ENCODE measurements around the gene CDH23. TPM values are rescaled to one million over a fixed set of nuclear protein-coding genes. Genes with fewer than 3 reads are reported as not detected.

Gene CDH23
- total and polyA plus RNA-seq, 10 of the 15 experiments (the other 5 are each of a cell fraction or from before 2014, with no cell fraction given) = 0.09 to 0.40 (median 0.15) TPM; not detected in 1

DNA sequence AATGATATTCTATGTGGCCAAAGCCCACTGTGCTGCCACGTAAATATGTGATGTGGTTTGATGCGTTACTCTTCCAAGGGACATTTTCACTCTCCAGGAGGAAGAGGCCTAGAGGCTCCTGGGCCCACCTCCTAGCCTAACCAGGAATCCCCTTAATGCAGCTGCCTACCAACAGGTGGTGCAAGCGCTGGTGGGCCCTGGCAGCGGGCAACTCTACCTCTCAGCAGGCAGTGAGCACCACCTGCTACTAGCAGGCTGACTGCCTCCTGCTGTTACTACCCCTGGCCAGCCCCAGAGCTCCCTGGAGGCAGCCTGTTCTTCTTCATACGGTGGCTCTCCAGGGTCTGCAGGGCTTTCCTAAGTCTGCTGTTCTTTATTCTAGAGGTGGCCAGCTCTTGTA lies 62.8 kb downstream of the CDH23 start:
- WGBS (ENCODE audit: insufficient coverage, insufficient replicate concordance, low lambda C conversion rate, missing lambda C conversion rate) = 55% methylated on average over 5 of the region's 5 CpGs
- H2AFZ ChIP-seq (ENCODE audit: control insufficient read depth, low read depth, low read length) = no peak overlapping the region
- in situ Hi-C loops (cut with MboI) = no loop called here
- no peaks in the 10 kb centered on the region for H3K4me1 ChIP-seq (ENCODE audit: control insufficient read depth, insufficient read depth, low read length)
- no peaks in the 10 kb centered on the region for H3K9me3 ChIP-seq (replicated peaks; ENCODE audit: control insufficient read depth, insufficient read depth, low read length)
- no peak for TF ChIP-seq FOXM1 (IDR thresholded peaks at IDR 0.05; ENCODE audit: low read depth, low read length)
- TF ChIP-seq, protein P1, sequence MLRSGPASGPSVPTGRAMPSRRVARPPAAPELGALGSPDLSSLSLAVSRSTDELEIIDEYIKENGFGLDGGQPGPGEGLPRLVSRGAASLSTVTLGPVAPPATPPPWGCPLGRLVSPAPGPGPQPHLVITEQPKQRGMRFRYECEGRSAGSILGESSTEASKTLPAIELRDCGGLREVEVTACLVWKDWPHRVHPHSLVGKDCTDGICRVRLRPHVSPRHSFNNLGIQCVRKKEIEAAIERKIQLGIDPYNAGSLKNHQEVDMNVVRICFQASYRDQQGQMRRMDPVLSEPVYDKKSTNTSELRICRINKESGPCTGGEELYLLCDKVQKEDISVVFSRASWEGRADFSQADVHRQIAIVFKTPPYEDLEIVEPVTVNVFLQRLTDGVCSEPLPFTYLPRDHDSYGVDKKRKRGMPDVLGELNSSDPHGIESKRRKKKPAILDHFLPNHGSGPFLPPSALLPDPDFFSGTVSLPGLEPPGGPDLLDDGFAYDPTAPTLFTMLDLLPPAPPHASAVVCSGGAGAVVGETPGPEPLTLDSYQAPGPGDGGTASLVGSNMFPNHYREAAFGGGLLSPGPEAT (IDR thresholded peaks at IDR 0.05; ENCODE audit: low read depth) = no peak
- no peak for TF ChIP-seq CBFB (IDR thresholded peaks at IDR 0.05; ENCODE audit: low read depth)
- TF ChIP-seq EGR1 (IDR thresholded peaks at IDR 0.05; ENCODE audit: borderline replicate concordance in 1 of 2, low read depth in 2 of 2, low read length in 2 of 2) = no peak
- no peak for TF ChIP-seq STAT1 (conservative IDR thresholded peaks at IDR 0.05)
- no peak for TF ChIP-seq SMAD5 (IDR thresholded peaks at IDR 0.05; ENCODE audit: low read depth)
- no peak for TF ChIP-seq KDM1A (IDR thresholded peaks at IDR 0.05; ENCODE audit: borderline replicate concordance)
- no peak for TF ChIP-seq HCFC1 (IDR thresholded peaks at IDR 0.05; ENCODE audit: low read length)
- TF ChIP-seq NFYA (IDR thresholded peaks at IDR 0.05; ENCODE audit: borderline replicate concordance, low read depth, low read length) = no peak
- TF ChIP-seq SPI1 (IDR thresholded peaks at IDR 0.05; ENCODE audit: borderline replicate concordance, insufficient read depth, low read depth, low read length) = no peak
- H3K36me3 ChIP-seq (ENCODE audit: control insufficient read depth in 2 of 2, insufficient read depth in 2 of 2, low read length in 1 of 2) = no peaks in the 10 kb centered on the region
- FAIRE-seq (no peak), ATAC-seq (no peak), DNase-seq (ENCODE audit: low read depth, low spot score) (no peak)
- H3K79me2 ChIP-seq (ENCODE audit: control insufficient read depth, insufficient read depth, low read length) = no peaks in the 10 kb centered on the region
- H3K9ac ChIP-seq (ENCODE audit: control insufficient read depth, insufficient read depth, low read length) = no peak overlapping the region
- no TSS peak for BruUV-seq (replicated peaks)
- H4K20me1 ChIP-seq (ENCODE audit: control insufficient read depth, insufficient read depth) = no peaks in the 10 kb centered on the region
- H3K27ac ChIP-seq (ENCODE audit: control insufficient read depth, insufficient read depth) = no peak overlapping the region
- POLR2A ChIA-PET = no interaction called here
- H3K27me3 ChIP-seq (replicated peaks in 1 of 2; ENCODE audit: control insufficient read depth in 2 of 2, insufficient read depth in 2 of 2, low read length in 1 of 2) = peaks cover 0 to 3% of the 10 kb centered on the region in 2 experiments; a peak in 2 of 4 replicates
- no peak overlapping the region for H3K4me3 ChIP-seq
- SMC1A ChIA-PET (ENCODE audit: uncharacterized antibody, unreplicated experiment) = interaction anchor here (0.6 kb wide), 1 partner anchor 430 kb away, joined by 3 read pairs; no protein-coding TSS in a partner anchor
- RAD21 ChIA-PET (ENCODE audit: unreplicated experiment) = no interaction called here
- no peak overlapping the region for H3K4me2 ChIP-seq (ENCODE audit: control insufficient read depth, insufficient read depth)
- intact Hi-C loops (cut with micrococcal nuclease; ENCODE audit: unreplicated experiment) = no loop called here
- CTCF ChIA-PET = no interaction called here

Measured in GM12878 (cell line).